ENCODE measurements around the gene HOXB5.

Gene HOXB5

GRCh38 chr17:48627623-48628521, 34.3 kb upstream of the HOXB5 start:
- no peak overlapping the region for H3K4me3 ChIP-seq (ENCODE audit: low read depth, low read length)
- no peak for DNase-seq (ENCODE audit: low read depth)
- TF ChIP-seq CTCF (IDR thresholded peaks at IDR 0.05; ENCODE audit: control insufficient read depth, extremely low read depth, insufficient read depth) = no peak

- no peak for DNase-seq (ENCODE audit: low read depth)
- TF ChIP-seq CTCF (IDR thresholded peaks at IDR 0.05; ENCODE audit: control insufficient read depth, extremely low read depth, insufficient read depth) = no peak
- H3K4me3 ChIP-seq (ENCODE audit: low read depth, low read length) = no peak overlapping the region
Observed at GRCh38 chr17:48627118-48627597, 33.6 kb upstream of the HOXB5 start.

GRCh38 chr17:48626245-48627117, 32.9 kb upstream of the HOXB5 start, which contains the start of gene HOXB9:
Gene HOXB9 (minus strand): TSS chr17:48626358. CDS start chr17:48626269, 89 bp downstream.
- TF ChIP-seq CTCF (IDR thresholded peaks at IDR 0.05; ENCODE audit: control insufficient read depth, extremely low read depth, insufficient read depth) = no peak
- peak within 1 kb of the TSS; percentile 46 for H3K4me3 ChIP-seq (ENCODE audit: low read depth, low read length)
- DNase-seq (ENCODE audit: low read depth) = no peak

DNA sequence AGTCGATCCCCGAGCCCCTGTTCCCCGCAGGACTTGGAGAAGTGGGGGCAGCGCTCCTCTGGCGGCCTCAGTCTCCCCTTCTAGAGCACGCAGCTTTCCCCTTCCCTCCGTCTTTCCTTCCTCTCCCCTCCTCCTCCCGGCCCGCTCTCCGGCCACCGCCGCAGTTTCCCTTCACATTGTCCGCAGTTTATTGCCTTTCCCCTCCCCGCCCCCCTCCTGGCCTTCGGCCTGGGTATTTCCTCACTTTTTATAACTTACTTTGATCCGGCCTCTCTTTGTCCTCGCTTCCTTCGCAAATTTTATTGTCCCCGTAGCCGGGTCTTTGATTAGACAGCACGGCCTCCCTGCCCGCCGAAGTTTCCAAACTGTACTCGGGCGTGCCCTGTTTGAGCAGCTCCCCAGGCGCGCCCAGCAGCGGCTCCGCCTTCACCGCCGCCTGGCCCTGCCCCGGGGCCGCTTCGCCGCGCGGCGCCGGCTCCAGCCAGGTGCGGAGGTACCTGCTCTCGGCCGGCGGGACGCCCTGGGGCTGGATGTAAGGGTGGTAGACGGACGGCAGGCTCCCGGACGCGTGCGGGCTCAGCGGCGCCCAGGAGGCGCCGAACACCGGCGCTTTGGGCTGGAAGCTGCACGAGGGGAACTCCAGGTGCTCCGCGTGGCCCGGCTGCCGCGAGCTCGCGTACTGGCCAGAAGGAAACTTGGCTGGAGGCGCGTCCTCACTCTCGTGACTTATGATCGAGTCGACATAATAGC, 32.1 kb upstream of the HOXB5 start:
- peak; percentile 15 for DNase-seq (ENCODE audit: low read depth)
- peak overlapping the region; percentile 46 for H3K4me3 ChIP-seq (ENCODE audit: low read depth, low read length)
- no peak for TF ChIP-seq CTCF (IDR thresholded peaks at IDR 0.05; ENCODE audit: control insufficient read depth, extremely low read depth, insufficient read depth)

DNA sequence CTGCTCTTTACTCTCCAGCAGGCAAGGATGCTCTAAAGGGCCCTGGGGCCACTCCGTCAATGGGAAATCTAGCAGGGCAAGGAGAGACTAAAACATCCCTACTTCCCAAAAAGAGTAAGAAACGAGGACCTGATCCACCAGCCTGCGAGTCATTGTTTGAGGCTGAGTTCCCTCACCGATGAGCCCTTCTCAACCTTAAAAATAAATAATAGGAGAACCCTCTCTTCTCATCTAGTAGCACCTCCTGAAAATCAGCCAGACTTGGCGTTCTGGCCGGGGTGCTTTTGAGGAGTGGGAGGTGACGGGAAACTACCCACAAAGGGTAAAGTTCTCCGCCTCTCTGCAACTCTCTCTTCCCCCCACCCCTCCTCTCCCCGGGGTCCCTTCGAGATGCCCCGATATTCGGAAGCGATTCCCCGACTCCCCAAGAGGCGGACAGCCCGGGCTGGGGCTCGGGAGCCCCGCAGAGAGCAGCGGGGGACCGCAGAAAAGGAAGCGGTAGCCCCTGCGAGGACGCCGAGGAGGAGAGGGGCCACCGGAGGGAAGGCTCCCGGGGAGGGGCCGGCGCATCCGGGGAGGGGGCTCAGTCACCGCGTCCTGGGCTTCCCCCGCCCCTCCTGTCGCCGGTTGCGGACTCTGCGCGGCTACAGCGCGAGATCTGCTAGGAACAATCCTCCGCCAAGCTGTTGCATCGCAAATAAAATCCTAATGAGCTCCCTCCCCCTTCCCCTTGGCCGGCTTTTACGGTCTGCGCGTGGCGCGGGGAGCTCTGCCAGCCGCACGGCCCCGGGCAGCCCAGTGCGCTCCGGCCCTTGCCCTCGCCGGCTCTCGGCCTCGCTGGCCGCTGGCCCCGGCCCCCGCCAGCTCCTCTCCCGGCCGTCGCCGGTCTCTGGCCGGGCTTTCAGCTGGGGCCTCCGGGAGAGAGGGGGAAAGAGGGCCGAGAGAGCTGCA, 31.2 kb upstream of the HOXB5 start:
- TF ChIP-seq CTCF (IDR thresholded peaks at IDR 0.05; ENCODE audit: control insufficient read depth, extremely low read depth, insufficient read depth) = 0 out of 2 replicates have a peak, but pooled peaks have one; percentile 2
- DNase-seq (ENCODE audit: low read depth) = peak; percentile 31
- H3K4me3 ChIP-seq (ENCODE audit: low read depth, low read length) = peak overlapping the region; percentile 46

All from LNCaP clone FGC (cell line).